Upper lobe of right lung (tissue), 1 donor: Measurements from ENCODE around the gene MAFG. TPM values are rescaled to one million over a fixed set of nuclear protein-coding genes. Genes with fewer than 3 reads are reported as not detected.

Experiments
- ATAC-seq: fragments of 200-7000 bp; cut with Tn5 transposase; one replicate; pipeline ENCODE4 v1.9.1; 2020; ENCODE audit warnings: mild to moderate bottlenecking, moderate library complexity
- DNase-seq: peaks from one replicate; pipeline ENCODE4 v3.0.0-alpha.2; 2020
- H3K27ac ChIP-seq: fragments of 200-600 bp; one replicate; pipeline ENCODE4 v1.8.0; 2022
- H3K27me3 ChIP-seq: fragments of 200-600 bp; one replicate; pipeline ENCODE4 v1.8.0; 2022; ENCODE audit warnings: mild to moderate bottlenecking
- H3K36me3 ChIP-seq: fragments of 200-600 bp; one replicate; pipeline ENCODE4 v1.8.0; 2022
- H3K4me1 ChIP-seq: fragments of 200-600 bp; one replicate; pipeline ENCODE4 v1.8.0; 2022
- H3K4me3 ChIP-seq: fragments of 200-600 bp; one replicate; pipeline ENCODE4 v1.8.0; 2022; ENCODE audit warnings: mild to moderate bottlenecking
- H3K9me3 ChIP-seq: fragments of 200-600 bp; one replicate; pipeline ENCODE4 v1.8.0; 2022
- intact Hi-C: fragments of 100-400 bp; cut with DNase I; formaldehyde crosslinking; loops from one replicate; pipeline ENCODE4 v1.11.0; 2022
- long read RNA-seq: library from polyadenylated mRNA; unstranded; transcript quantifications from one replicate; pipeline ENCODE4 v2.0.0, GENCODE V29; 2021
- total RNA-seq: library from RNA; stranded (reverse); fragmentation: NEBNext Ultra II Directional; extraction: Animal tissue kit (Norgen Biotek cat#: 25700); gene quantifications from one replicate; pipeline ENCODE4 v1.2.1, GENCODE V29; 2021
- TF ChIP-seq, protein P1 (sequence below): fragments of 200-600 bp; IDR thresholded peaks from one replicate; pipeline ENCODE4 v1.8.0; 2022; ENCODE audit warnings: antibody characterized with exemption
- donor health status: DM: no; HTN: yes; CAD: no; lungs with severe emphysema.

Gene MAFG
- total RNA-seq: 35.9 TPM
- long read RNA-seq, full-length matches to known transcripts: 90 of 116 reads
- long read RNA-seq, partial matches to known transcripts: 6 of 116 reads
- long read RNA-seq, other reads (novel, unspliced or antisense): 20 of 116 reads

DNA sequence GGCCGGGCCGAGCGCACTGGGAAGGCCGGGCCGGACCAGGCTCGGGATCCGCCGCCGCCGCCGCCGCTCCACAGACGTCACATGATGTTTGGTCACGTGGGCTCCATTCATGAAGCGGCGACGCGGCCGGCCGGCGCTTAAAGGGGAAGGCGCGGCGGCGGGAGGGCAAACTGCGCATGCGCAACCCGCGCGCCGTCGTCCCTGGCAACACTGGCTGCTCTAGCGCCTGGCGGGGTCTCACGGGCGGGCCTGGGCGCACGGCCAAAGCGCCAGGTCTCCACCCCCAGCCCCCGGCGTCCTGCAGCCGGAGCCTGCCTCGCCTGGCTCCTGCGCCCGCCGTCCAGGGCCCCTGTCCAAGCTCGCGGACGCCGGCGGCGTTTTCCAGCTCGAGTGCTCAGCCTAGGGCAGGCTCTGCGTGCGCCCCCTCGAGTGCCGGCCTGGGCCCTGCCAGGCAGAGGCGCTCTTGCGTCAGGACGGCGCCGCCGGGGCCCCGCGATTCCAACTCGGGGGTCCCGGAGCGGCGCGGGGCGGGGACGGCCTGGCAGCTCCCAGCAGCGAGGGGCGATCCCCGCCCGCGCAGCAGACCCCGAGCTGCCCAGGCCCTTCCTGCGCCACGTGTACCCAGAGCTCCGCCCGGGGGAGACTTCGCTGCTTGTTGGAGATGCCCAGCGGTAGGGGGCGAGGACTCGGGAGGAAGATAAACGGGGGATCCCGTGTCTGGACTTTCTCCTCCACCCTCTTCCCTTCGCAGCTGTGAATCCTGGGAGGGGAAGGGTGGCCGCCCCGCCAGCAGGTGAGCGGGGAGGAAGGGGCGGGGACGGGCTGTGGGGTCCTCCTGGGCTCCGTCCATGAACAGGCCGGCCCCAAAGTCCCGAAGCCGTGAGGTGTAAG is at the start of gene MAFG:
MAFG (minus strand) TSS at position 83 of the 891 bp plus-strand sequence. CDS start 4,550 bp downstream, outside the sequence.
- peak; percentile 58 for ATAC-seq
- H3K27me3 ChIP-seq: no peaks in the 10 kb centered on the region
- peak; percentile 95 for DNase-seq
- H3K4me1 ChIP-seq: peaks cover 40% of the 10 kb centered on the region
- TF ChIP-seq, protein P1, sequence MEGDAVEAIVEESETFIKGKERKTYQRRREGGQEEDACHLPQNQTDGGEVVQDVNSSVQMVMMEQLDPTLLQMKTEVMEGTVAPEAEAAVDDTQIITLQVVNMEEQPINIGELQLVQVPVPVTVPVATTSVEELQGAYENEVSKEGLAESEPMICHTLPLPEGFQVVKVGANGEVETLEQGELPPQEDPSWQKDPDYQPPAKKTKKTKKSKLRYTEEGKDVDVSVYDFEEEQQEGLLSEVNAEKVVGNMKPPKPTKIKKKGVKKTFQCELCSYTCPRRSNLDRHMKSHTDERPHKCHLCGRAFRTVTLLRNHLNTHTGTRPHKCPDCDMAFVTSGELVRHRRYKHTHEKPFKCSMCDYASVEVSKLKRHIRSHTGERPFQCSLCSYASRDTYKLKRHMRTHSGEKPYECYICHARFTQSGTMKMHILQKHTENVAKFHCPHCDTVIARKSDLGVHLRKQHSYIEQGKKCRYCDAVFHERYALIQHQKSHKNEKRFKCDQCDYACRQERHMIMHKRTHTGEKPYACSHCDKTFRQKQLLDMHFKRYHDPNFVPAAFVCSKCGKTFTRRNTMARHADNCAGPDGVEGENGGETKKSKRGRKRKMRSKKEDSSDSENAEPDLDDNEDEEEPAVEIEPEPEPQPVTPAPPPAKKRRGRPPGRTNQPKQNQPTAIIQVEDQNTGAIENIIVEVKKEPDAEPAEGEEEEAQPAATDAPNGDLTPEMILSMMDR: peak; percentile 32
- H3K36me3 ChIP-seq: no peaks in the 10 kb centered on the region
- H3K9me3 ChIP-seq: no peaks in the 10 kb centered on the region
- H3K27ac ChIP-seq: peak within 1 kb of the TSS; percentile 90
- H3K4me3 ChIP-seq: peak within 1 kb of the TSS; percentile 86
- intact Hi-C loops: no loop called here

DNA sequence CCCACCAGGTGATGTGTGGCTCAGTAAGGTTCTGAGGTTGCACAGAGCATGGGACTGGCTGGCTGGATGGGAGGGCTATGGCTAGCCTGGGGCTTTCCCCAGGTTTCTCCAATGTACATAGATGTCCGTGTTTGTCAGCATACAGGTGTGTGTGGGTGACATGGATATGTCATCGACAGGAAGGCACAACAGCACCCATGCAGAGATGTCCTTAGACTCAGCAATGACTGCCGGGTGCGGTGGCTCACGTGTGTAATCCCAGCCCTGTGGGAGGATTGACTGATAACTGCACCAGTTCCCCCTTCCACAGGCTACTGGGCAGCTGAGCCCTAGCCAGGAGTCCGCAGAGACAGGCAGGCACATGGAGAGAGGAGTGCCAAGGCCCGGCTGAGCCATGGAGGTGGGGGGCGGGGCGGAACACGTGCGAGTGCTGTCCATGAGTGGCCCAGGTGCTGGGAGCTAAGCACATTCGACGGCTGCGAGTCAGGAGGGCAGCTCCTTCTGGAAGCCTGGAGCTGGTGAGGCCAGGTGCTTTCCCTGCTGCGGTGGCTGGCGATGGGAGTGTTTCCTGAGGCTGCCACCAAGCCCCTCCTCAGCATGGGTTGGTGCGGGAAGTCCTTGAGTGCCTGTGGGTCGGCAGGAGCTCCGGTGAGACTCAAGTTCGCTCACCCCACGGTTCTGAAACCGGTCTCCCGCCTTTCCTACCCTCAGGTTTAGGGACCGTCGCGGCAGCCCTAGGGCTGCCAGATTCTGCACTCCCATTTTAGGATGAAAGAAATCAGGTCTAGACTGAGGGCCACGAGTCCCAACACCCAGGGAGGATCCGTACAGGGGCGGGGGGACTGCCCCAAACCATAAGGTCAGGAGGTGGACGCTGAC is 49.0 kb upstream of the MAFG start:
- DNase-seq (peak; percentile 86), ATAC-seq (peak; percentile 35)
- TF ChIP-seq, protein P1: no peak
- H3K27ac ChIP-seq: peak overlapping the region; percentile 92
- peaks cover 23% of the 10 kb centered on the region for H3K4me1 ChIP-seq
- peak overlapping the region; percentile 87 for H3K4me3 ChIP-seq
- no peaks in the 10 kb centered on the region for H3K27me3 ChIP-seq
- intact Hi-C loops: no loop called here
- peaks cover 6% of the 10 kb centered on the region for H3K9me3 ChIP-seq
- H3K36me3 ChIP-seq: no peaks in the 10 kb centered on the region

DNA sequence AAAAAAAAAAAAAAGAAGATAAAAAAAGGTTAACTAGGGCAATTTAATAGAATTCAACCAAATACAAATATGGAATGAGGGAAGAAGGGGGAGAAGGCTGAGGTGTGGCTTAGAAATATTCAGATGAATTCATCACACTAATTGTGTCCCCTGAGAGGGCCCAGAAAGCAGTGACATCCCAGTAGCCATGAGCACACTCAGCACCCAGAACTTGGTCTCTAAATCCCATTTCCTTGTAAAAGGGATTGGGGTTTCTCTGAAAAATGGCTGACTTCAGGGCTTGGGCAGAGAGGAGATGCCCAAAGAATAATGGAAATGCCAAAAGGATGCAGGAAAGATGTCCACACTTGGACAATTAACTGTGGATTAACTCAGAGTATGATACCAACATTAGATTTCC is 45.9 kb upstream of the MAFG start:
- H3K4me3 ChIP-seq: no peak overlapping the region

DNA sequence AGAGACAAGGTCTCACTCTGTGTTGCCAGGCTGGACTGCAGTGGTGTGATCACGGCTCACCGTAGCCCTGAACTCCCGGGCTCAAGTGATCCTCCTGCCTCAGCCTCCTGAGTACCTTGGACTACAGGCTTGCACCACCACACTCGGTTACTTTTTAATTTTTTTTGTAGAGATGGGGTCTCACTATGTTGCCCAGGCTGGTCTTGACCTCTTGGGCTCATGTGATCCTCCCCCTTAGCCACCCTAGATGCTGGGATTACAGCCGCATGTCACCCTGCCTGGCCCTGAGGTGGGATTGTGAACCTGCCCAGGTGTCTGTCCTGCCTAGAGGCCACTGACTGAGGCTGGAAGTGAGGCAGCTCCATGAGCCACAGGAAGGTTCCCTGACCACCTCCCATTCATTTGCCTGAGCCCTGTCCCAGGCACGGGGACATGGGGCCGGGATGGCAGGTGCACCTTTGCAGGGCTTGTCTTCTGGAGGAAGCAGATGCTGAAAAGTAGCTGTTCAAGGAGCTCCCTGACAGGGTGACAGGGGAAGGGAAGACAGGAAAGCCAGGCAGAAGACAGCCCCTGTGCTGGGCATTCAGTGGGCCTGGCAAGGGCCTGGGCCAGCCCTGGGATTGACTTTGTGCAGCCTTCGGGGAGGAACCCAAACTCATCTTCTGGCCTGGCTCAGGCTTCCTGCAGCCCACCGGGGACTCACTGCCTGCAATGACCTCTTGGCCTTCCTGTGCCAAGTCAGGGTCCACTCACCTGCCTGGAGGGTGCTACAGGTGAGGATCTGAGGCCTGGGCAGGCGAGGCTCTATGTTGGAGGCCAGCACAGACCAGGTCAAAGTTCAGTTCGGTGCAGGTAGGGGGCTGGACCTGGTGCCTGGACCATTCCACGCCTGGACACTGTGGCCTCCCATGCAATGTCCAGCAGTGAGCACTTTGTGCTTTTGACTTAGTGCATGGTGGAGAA is 41.6 kb upstream of the MAFG start:
- TF ChIP-seq, protein P1: no peak
- ATAC-seq: no peak
- no peak for DNase-seq
- no peak overlapping the region for H3K4me3 ChIP-seq
- peaks cover 23% of the 10 kb centered on the region for H3K4me1 ChIP-seq
- H3K27ac ChIP-seq: no peak overlapping the region
- intact Hi-C loops: loop anchor here (10.0 kb wide), 1 partner anchor 186 kb away; no protein-coding TSS in a partner anchor
- H3K36me3 ChIP-seq: no peaks in the 10 kb centered on the region
- no peaks in the 10 kb centered on the region for H3K27me3 ChIP-seq
- H3K9me3 ChIP-seq: peaks cover 6% of the 10 kb centered on the region

More for the DNA sequence above, 45.9 kb upstream of the MAFG start:
- TF ChIP-seq, protein P1: no peak
- no peak overlapping the region for H3K27ac ChIP-seq
- DNase-seq: no peak
- no peaks in the 10 kb centered on the region for H3K36me3 ChIP-seq
- ATAC-seq: no peak
- intact Hi-C loops: no loop called here
- peaks cover 6% of the 10 kb centered on the region for H3K9me3 ChIP-seq
- no peaks in the 10 kb centered on the region for H3K27me3 ChIP-seq
- H3K4me1 ChIP-seq: peaks cover 14% of the 10 kb centered on the region
